ENCODE data around the gene RBM25.

Gene RBM25

DNA sequence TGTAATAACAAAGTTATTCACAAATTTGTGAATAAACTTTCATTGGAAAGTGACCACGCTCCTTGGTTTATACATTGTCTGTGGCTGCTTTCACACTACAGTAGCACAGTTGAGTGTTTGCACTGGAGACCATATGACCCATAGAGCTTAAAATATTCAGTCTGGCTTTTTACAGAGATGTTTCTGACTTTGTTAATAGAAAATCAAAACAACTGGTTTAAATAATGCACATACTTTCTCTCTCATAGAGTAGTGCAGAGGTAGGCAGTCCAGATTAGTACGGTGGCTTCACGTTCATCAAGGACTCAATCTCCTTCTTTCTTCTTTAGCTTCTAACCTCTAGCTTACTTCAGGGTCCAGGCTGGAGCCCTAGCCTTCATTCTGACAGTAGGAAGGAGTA is 114.2 kb downstream of the RBM25 start:
- no peak for DNase-seq

DNA sequence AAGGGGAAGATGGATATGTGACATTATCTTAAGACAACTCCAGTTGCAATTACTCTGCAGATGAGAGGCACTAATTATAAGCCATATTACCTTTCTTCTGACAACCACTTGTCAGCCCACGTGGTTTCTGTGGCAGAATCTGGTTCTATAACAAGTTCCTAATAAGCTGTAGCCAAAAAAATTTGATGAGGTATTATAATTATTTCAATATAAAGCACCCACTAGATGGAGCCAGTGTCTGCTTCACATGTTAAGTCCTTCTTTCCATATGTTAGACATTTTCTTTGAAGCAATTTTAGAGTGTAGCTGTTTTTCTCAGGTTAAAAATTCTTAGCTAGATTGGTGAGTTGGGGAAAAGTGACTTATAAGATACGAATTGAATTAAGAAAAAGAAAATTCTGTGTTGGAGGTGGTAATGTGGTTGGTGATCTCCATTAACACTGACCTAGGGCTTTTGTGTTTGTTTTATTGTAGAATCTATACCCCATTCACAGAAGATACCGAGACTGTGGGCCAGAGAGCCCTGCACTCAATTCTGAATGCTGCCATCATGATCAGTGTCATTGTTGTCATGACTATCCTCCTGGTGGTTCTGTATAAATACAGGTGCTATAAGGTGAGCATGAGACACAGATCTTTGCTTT is 114.9 kb downstream of the RBM25 start:
- DNase-seq: peak; percentile 30

Data from HCEC 1CT (cell line).